ENCODE data around the gene TMEM266.

DNA sequence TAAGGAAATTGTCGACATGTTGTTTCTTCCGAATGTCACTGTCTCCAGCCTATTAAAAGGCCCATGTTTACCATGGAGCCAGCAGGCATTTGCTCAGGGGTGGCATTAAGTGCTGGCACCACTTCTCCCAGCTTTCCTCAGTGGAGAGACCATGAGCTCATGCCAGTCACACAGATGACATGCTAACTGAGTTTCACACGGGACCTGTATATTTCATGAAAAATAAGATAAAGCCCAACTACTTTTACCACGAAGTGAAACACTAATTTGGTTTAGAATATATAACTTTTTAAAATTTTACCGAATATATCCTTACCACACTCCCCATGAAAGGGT lies 158.1 kb downstream of the TMEM266 start:
- TF ChIP-seq, protein P1, sequence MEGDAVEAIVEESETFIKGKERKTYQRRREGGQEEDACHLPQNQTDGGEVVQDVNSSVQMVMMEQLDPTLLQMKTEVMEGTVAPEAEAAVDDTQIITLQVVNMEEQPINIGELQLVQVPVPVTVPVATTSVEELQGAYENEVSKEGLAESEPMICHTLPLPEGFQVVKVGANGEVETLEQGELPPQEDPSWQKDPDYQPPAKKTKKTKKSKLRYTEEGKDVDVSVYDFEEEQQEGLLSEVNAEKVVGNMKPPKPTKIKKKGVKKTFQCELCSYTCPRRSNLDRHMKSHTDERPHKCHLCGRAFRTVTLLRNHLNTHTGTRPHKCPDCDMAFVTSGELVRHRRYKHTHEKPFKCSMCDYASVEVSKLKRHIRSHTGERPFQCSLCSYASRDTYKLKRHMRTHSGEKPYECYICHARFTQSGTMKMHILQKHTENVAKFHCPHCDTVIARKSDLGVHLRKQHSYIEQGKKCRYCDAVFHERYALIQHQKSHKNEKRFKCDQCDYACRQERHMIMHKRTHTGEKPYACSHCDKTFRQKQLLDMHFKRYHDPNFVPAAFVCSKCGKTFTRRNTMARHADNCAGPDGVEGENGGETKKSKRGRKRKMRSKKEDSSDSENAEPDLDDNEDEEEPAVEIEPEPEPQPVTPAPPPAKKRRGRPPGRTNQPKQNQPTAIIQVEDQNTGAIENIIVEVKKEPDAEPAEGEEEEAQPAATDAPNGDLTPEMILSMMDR (IDR thresholded peaks at IDR 0.05): no peak
- no peak for TF ChIP-seq POLR2A (IDR thresholded peaks at IDR 0.05; ENCODE audit: low read depth)
- no peak for TF ChIP-seq EP300 (IDR thresholded peaks at IDR 0.05)
- no peak for TF ChIP-seq POLR2AphosphoS5 (IDR thresholded peaks at IDR 0.05)
